Right cardiac atrium (tissue), 5 donors: ENCODE data around the gene SMCO3. TPM values are rescaled to one million over a fixed set of nuclear protein-coding genes. Genes with fewer than 3 reads are reported as not detected.

Experiments used
- ATAC-seq, 2 donors: fragments of 200-7000 bp; cut with Tn5 transposase; one replicate each; pipeline versions ENCODE4 v1.8.0 to v1.9.1; 2020; ENCODE audit warnings: moderate library complexity in 2 of 2, mild to moderate bottlenecking in 1 of 2
- DNase-seq, 3 donors: peaks; one replicate each; pipeline ENCODE4 v3.0.0-alpha.2; 2020
- H3K27ac ChIP-seq: one replicate; pipeline ENCODE4 v1.5.1; 2013; ENCODE audit warnings: mild to moderate bottlenecking, low read length, control low read depth, moderate library complexity
- H3K27me3 ChIP-seq: one replicate; pipeline ENCODE4 v1.6.1; 2013; ENCODE audit not compliant: control insufficient read depth, insufficient read depth
- H3K4me1 ChIP-seq: one replicate; pipeline ENCODE4 v1.6.1; 2013; ENCODE audit warnings: low read length; ENCODE audit not compliant: control insufficient read depth, insufficient read depth
- H3K4me3 ChIP-seq: one replicate; pipeline ENCODE4 v1.5.1; 2013; ENCODE audit warnings: low read length, control low read depth
- H3K9me3 ChIP-seq: one replicate; pipeline ENCODE4 v1.6.1; 2013; ENCODE audit warnings: low read length; ENCODE audit not compliant: control insufficient read depth
- WGBS: extraction: QIAGEN DNeasy Blood & Tissue Kit; methylation state at CpG from one replicate; pipeline ENCODE4 v1.1.7; 2013; 5-methylcytosine and 5-hydroxymethylcytosine counted together
- intact Hi-C, 4 donors: fragments of 100-400 bp; cut with DNase I; formaldehyde crosslinking; loops; one replicate each; pipeline versions ENCODE4 v1.11.0 to v1.14.0; 2022 to 2023
- polyA plus RNA-seq: library from polyadenylated mRNA; stranded (reverse); fragments of 200-250 nt; gene quantifications from one replicate; pipeline ENCODE4 v1.2.3, GENCODE V29; 2013
- total RNA-seq, 4 donors: library from RNA; stranded (reverse); fragmentation: NEBNext Ultra II Directional; extraction: Animal tissue kit (Norgen Biotek cat#: 25700); gene quantifications; one replicate each; pipeline ENCODE4 v1.2.1, GENCODE V29; 2021
- donor health status: healthy with polysubstance abuse.
- donor health status: DM: no; HTN: yes; CAD: no.
- donor health status: DM: no; HTN: no; CAD: no.
- donor health status: DM: no; HTN: yes; CAD: no; lungs with severe emphysema.
- donor health status: DM: yes; HTN: yes; CAD: no.

Gene SMCO3
- total and polyA plus RNA-seq, 5 donors: 0.53 to 1.5 (median 0.80) TPM

DNA sequence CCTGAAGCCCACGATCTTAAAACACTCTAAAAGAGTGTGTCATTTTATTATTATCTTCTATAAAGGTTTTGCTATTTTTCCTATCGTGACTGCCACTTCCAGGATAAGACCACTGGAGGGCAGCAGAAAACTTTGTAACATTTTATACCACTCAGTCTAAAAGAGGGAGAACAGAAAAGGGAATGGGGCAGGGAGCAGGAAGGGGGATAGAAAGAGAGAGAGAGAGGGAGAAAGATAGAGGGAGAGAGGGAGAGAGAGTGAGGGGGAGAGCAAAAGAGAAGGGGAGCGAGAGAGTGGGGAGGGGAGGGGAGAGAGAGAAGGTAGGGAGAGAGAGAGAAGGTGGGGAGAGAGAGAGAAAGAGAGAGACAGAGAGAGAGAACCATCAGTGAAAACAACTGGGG lies 31.4 kb upstream of the SMCO3 start:
- no peak overlapping the region for H3K4me3 ChIP-seq
- DNase-seq (peak in 1 of 3 donors; percentile 42), ATAC-seq (peak; percentile 33 to 52)
- no peak overlapping the region for H3K27ac ChIP-seq
- H3K4me1 ChIP-seq: peaks cover 13% of the 10 kb centered on the region
- 14% methylated on average over 3 of the region's 3 CpGs for WGBS
- H3K27me3 ChIP-seq: no peaks in the 10 kb centered on the region
- intact Hi-C loops: loop anchor here in 3 of 4 donors (2.0 to 10.0 kb wide), 4 partner anchors 42 to 152 kb away; partner anchors contain the start of gene MGP (in 2 of the 3)
- H3K9me3 ChIP-seq: no peaks in the 10 kb centered on the region

DNA sequence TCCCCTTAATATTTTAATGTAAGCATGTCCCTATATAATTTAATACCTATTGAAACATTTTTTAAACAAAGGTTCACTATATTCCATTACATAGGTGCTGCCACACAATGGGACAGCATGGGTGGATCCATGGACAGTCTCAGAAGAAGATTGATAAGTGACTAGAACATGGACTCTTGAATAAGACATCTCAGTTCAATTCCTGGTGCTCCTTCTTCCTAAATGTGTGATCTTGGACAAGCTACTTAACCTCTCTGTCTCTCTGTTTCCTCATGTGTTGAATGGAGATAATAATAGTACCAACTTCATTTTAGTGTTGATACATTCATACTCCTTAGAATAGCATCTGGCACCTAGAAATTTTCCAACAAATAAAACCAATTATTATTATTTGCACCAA lies 30.4 kb upstream of the SMCO3 start:
- ATAC-seq (no peak), DNase-seq (no peak)
- H3K4me3 ChIP-seq: no peak overlapping the region
- H3K27me3 ChIP-seq: no peaks in the 10 kb centered on the region
- intact Hi-C loops: loop anchor here in 2 of 4 donors (2.0 to 10.0 kb wide), 3 partner anchors 70 to 152 kb away; a partner anchor contains a TSS
- no peak overlapping the region for H3K27ac ChIP-seq
- H3K4me1 ChIP-seq: peaks cover 13% of the 10 kb centered on the region
- no peaks in the 10 kb centered on the region for H3K9me3 ChIP-seq

DNA sequence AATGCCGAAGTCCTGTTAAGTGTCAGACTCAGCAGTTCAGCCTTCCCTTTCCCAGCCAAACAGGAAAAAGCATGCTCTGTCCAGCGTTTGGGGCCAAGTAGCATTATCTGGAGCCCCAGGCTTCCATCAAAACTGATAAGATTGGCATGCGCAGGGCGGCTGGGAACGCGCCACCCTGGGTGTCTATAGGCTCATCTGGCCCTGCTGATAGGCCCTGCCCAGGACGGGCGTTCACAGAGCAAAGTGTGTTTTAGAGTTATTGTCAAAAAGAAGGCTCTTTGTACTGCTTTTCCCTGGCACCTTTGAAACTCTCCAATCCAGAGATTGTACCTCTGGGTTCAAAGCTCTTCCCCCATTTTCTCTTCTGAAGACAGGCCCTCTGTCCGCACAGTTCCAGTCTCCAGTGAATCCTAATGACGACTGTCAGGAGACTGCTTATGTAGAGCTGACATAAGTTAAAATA lies 29.5 kb upstream of the SMCO3 start, which contains the start of gene ART4:
TSS of gene ART4 (minus strand) at position 102 of the 463 bp plus-strand sequence. CDS start 413 bp downstream, outside the sequence.
- no peaks in the 10 kb centered on the region for H3K9me3 ChIP-seq
- H3K27ac ChIP-seq: peak within 1 kb of the TSS; percentile 91
- 19% methylated on average over 10 of the region's 10 CpGs for WGBS
- peak within 1 kb of the TSS; percentile 80 for H3K4me3 ChIP-seq
- H3K27me3 ChIP-seq: no peaks in the 10 kb centered on the region
- peaks cover 13% of the 10 kb centered on the region for H3K4me1 ChIP-seq
- DNase-seq: peak; percentile 78 to 92 (median 89)
- intact Hi-C loops: loop anchor here in 2 of 4 donors (5.0 to 10.0 kb wide), 2 partner anchors 69 to 149 kb away; a partner anchor contains a TSS
- ATAC-seq: peak; percentile 73 to 87

DNA sequence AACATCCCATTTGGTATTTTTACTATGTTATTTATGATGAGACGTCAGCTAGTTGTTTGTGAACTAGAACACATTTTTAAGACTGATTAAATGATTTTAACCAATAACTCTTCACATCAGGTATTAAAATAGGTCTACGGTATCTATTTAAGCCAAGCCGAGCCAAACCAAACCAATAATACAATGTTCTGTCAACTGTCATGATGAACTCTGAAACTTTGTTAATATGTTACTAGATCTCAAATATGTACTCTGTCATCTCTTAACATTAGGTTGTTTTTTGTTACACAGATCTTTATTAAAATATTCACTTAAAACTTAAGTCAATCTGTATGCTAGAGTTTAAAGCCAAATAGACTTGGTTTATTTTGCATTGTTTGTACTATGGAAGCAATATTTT lies 28.3 kb upstream of the SMCO3 start:
- Histone ChIP-seq H3K9me3 (no peaks in the 10 kb centered on the region), H3K27ac (no peak overlapping the region), H3K4me3 (peak overlapping the region; percentile 80), H3K4me1 (peaks cover 8% of the 10 kb centered on the region), H3K27me3 (no peaks in the 10 kb centered on the region)
- ATAC-seq: no peak
- intact Hi-C loops: loop anchor here in 2 of 4 donors (5.0 to 10.0 kb wide), 2 partner anchors 68 to 150 kb away; a partner anchor contains a TSS
- no peak for DNase-seq
- WGBS: 54% methylated on average over 3 of the region's 3 CpGs

DNA sequence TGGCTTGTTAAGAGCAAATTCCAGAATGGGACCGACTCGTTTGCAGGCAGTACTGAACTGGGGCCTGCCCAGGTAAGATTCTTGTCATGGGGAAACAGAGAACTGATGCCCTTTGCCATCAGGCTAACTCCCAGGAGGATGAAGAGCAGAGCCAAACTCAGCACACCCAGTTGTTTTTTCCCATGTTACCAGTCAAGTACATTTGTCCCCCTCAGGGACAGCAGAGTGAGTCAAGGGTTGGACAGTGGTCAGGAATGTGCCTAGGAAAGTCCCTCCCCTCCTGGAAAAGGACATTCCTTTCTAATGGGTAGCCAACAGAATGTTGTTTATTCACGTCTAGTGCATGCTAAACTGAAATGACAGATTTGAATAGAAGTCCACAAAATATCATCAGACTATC lies 27.8 kb upstream of the SMCO3 start:
- Histone ChIP-seq H3K27ac (peak overlapping the region; percentile 94), H3K4me1 (peaks cover 8% of the 10 kb centered on the region), H3K27me3 (no peaks in the 10 kb centered on the region), H3K9me3 (no peaks in the 10 kb centered on the region), H3K4me3 (peak overlapping the region; percentile 80)
- intact Hi-C loops: loop anchor here in 2 of 4 donors (5.0 to 10.0 kb wide), 2 partner anchors 67 to 151 kb away; a partner anchor contains a TSS
- 18% methylated on average over 3 of the region's 3 CpGs for WGBS
- DNase-seq (peak; percentile 75 to 83 (median 78)), ATAC-seq (peak; percentile 91 to 92)

DNA sequence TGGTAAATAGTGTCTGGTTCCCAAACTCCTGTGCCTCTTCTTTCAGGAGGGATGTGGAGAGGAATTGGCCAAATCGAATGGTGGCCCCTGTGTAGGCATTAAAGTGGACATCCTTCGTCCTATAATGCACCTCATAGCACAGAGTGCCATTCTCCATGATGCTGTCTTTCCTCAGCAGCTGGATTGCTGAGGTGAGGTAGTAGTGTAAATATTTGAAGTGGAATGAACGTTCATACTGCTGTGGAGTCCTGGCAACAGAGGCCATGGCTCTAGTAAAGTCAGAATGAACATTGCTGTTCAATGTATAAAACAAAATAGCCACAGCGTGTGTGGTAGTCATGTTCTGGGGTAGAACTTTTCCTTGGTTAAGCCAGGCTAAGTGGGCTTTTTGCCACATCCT lies 26.6 kb upstream of the SMCO3 start:
- Histone ChIP-seq H3K4me3 (peak overlapping the region; percentile 80), H3K27me3 (no peaks in the 10 kb centered on the region), H3K9me3 (no peaks in the 10 kb centered on the region), H3K4me1 (peaks cover 11% of the 10 kb centered on the region), H3K27ac (peak overlapping the region; percentile 62)
- no peak for DNase-seq
- intact Hi-C loops: loop anchor here in 2 of 4 donors (5.0 to 10.0 kb wide), 2 partner anchors 66 to 152 kb away; a partner anchor contains a TSS
- WGBS: 86% methylated on average over 4 of the region's 4 CpGs
- ATAC-seq: no peak

DNA sequence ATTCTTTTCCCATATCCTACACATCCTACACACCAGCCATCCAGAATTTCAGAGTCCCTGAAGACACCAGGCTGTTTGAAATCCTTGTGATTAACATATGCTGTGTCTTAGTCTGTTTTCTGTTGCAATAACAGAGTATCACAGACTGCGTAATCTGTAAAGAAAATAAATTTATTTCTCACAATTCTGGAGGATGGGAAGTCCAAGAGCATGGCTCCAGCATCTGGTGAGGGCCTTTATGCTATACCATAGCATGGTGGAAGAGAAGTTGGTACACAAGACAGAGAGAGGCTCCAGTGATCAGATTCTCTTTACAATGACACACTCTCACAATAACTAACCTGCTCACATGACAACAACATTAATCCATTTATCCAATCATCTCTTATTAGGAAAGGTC lies 25.3 kb upstream of the SMCO3 start:
- H3K4me3 ChIP-seq: peak overlapping the region; percentile 33
- H3K4me1 ChIP-seq: peaks cover 11% of the 10 kb centered on the region
- no peaks in the 10 kb centered on the region for H3K27me3 ChIP-seq
- intact Hi-C loops: no loop called here
- H3K9me3 ChIP-seq: no peaks in the 10 kb centered on the region
- H3K27ac ChIP-seq: no peak overlapping the region
- ATAC-seq (no peak), DNase-seq (no peak)
- 92% methylated on average over 1 of the region's 1 CpG for WGBS

DNA sequence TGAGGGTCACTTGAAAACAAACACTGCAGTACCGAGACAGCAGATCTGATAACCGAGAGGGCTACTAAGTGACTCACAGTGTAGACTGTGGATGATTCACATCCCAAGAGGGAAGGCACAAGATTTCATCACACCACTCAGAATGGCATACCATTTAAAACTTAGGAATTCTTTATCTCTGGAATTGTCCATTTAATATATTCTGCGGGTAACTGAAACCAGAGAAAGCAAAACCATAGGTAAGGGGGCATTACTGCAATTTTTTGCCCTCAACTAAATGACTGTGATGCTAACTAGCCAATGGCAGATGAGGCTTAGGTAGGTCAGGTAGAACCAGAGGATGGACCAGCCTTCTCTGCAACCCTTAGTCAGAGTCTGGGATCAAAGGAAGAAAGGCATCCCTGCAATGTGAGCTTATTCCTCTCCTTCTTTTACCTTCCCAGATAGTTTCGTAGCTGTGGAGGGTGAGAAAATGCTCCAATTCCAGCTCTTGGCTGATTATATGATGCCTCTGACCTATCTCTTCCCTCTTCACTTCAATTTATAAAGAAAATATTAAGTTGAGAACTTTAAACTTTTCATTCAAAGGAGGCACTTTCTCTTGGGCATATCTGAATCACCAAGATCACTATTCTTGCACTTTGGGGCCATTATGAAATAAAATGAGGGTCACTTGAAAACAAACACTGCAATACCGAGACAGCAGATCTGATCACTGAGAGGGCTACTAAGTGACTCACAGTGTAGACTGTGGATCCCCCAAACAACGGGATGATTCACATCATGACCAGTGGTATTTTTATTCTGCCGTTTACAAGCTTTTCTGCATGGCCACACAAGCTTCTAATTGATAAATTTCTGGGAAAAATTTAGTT lies 22.6 kb upstream of the SMCO3 start:
- Histone ChIP-seq H3K27ac (peak overlapping the region; percentile 39), H3K4me3 (peak overlapping the region; percentile 15)
- 69% methylated on average over 7 of the region's 7 CpGs for WGBS

DNA sequence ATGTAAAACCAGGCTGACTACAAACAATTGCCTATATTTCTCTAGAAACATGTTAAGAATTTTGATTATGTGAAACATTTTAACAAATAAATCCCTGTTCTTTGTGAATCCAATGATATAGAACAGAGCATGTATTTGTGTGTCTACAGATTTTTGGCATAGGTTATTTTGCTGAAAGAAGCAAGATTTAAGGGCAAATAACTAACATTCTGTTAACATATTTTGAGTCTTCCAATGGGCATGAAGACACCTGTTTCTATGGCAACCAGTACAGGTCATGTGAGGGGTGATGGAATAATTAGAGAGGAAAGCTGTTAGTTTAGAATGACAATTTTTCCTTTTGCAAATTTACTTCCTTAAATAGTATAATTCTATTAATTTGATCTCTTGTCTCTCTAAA lies 20.5 kb upstream of the SMCO3 start:
- Histone ChIP-seq H3K4me3 (no peak overlapping the region), H3K27me3 (no peaks in the 10 kb centered on the region), H3K4me1 (peaks cover 3% of the 10 kb centered on the region), H3K27ac (no peak overlapping the region), H3K9me3 (no peaks in the 10 kb centered on the region)
- DNase-seq (no peak), ATAC-seq (no peak)
- intact Hi-C loops: no loop called here

More for the DNA sequence above, 22.6 kb upstream of the SMCO3 start:
- DNase-seq (no peak), ATAC-seq (peak; percentile 79 to 88)
- Histone ChIP-seq H3K4me1 (peaks cover 9% of the 10 kb centered on the region), H3K9me3 (no peaks in the 10 kb centered on the region), H3K27me3 (no peaks in the 10 kb centered on the region)
- intact Hi-C loops: no loop called here

DNA sequence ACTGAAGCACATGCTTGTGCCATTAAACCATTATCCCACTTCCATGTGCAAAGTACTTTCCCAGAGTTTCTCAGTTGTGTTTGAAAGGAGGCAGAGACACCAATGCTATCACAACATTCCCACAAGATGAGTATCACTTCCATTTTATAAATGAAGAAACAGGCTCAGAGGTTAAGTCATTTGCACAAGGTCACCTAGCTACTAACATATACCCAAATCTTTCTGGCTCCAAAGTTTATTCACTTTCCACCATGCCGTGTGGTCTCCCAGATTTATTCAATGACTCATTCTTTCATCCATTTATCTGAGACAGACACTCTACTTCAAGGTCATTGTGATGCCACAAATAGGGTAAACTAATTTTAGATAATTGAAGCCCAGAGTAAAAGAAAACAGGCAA lies 20.0 kb upstream of the SMCO3 start:
- DNase-seq (no peak), ATAC-seq (peak in 1 of 2 donors; percentile 42)
- WGBS: 18% methylated on average over 1 of the region's 1 CpG
- intact Hi-C loops: no loop called here
- no peaks in the 10 kb centered on the region for H3K9me3 ChIP-seq
- H3K4me1 ChIP-seq: peaks cover 3% of the 10 kb centered on the region
- no peaks in the 10 kb centered on the region for H3K27me3 ChIP-seq
- H3K27ac ChIP-seq: no peak overlapping the region
- no peak overlapping the region for H3K4me3 ChIP-seq

DNA sequence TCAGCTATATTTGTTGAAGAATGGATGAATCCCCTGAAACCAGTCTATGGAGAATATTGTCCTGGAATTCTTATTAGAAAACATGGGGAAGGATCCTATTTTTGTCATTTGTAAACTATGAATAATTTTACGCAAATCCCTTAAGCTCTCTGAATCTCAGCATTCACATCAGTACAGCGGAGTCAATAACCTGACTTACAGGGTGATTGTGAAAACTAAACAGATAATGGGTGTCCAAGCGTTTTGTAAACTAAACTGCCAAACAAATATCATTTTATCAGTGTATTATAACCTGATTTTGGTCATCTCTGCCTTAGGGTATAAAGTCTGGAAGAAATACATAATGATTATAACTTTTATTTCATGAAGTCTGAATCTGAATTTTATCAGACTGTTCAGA lies 19.4 kb upstream of the SMCO3 start:
- intact Hi-C loops: no loop called here
- H3K27me3 ChIP-seq: no peaks in the 10 kb centered on the region
- H3K4me1 ChIP-seq: peaks cover 3% of the 10 kb centered on the region
- ATAC-seq: no peak
- 89% methylated on average over 3 of the region's 3 CpGs for WGBS
- H3K4me3 ChIP-seq: no peak overlapping the region
- H3K27ac ChIP-seq: no peak overlapping the region
- H3K9me3 ChIP-seq: no peaks in the 10 kb centered on the region
- DNase-seq: no peak
